T-helper 2 cell (primary cell): ENCODE results near the gene GRIN2D.
"Not testable (repeated sequence)": the region's sequence is repeated elsewhere in the genome, so short reads cannot be mapped to it uniquely, and the experiment has no call there.

Source experiments
- DNase-seq, 5 experiments: peaks; one replicate each; pipeline versions ENCODE4 v3.0.0 to v3.0.0-alpha.2; 2012 to 2022

The GRIN2D gene

GRCh38 chr19:48371771-48372170 lies 21.7 kb upstream of the GRIN2D start:
- DNase-seq, result not testable (repeated sequence)

DNA sequence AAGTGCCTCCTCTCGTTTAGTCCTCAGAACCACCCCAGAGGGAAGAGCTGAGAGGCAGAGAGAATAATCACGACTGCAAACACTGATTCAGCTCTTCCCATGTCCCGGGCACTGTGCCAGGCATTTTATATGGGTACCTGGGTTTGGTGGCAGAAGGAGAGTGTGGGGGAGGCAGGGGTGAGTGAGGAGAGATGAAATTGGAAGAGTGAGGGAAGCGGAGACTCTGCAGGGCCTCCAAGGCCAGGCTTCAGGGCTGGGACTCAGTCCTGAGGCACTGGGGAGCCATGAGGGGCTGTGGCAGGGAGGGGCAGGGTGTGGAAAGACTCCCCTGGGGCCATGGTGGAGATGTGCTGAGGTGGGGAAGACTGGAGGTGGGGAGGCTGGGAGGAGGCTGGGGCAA lies 20.6 kb upstream of the GRIN2D start:
- DNase-seq, result no peak

- DNase-seq, result no peak
Measured at GRCh38 chr19:48373567-48373966, 19.9 kb upstream of the GRIN2D start.

DNA sequence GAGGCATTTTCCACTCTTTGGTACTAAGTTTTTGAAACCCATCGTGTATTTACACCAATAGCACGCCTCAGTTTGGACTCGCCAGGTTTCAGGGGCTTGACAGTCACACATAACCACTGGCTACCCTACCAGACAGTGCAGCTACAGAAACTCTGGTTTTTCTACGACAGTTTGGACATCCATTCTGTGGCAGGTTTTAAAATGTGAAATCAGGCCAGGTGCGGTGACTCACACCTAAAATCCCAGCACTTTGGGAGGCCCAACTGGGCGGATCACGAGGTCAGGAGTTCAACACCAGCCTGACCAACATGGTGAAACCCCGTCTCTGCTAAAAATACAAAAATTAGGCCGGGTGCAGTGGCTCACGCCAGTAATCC lies 15.3 kb upstream of the GRIN2D start:
- no peak for DNase-seq

DNA sequence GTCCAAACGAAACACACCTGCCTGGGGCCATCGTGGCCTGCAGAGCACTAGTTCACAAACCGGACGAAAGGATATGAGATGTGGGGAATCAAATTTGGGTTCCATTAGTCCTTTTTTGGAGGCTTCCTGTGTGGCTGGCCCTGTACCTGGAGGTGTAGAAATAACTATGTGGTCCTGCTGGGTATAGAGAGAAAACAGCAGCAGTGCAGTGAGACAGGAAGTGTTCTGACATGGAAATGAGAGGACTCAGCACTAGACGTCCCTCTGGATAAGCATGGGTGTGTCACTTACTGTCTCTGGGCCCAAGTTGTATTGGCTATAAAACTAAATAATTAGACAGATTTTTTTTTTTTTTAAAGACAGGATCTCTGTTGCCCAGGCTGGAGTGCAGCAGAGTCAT lies 14.4 kb upstream of the GRIN2D start:
- no peak for DNase-seq

DNA sequence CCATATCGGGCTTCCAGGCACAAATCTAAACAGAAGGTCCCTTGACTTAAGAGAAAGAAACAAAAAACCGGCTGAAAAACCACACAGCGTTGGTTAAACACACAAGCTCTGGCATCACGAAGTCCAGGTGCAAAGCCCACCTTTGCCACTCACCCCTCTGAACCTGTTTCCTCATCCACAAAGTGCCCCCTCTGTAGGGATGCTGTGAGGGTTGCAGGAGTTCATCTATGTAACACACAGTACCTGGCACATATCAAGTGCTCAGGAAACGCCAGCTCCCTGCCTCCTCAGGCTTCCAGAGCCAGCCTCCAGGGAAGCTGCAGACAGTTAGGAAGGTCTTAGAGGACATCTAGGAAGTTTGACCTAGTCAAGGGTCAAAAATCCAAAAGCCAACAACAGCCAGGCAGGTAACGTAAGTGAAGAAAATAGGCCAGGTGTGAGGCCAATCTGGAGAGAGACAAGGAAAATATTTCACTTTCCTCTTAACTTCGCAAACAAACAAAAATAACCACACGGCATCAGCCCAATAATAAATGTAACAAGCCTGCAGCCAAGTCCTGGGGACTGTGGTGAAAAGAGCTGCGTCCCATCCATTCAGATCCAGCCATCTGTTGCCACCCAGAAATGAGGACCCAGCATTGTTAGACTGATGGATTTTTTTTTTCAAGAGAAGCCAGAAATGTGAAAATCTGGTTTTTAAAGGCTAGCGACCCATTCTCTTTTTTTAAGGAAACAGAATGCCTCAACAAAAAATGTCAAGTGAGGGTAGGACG lies 12.1 kb upstream of the GRIN2D start:
- no peak for DNase-seq

DNA sequence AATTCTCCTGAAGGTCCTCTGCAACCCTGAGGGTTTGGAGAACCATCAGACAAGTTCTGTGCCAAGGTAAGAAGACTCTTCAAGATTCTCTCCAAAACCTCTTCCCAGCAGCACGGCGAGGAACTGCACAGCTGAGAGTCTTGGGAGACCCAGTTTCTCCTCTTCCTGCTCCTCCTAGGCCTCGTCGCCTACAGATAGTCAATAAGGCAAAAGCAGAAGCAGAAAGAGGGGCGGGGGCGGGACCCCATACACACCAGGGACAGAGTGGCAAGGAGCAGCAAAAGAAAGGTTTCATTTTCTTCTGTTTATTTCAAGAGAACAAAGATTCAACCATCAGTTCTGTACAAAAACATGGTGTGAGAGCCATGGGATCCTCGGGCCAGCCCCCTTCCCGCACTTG lies 11.2 kb upstream of the GRIN2D start:
- DNase-seq, result no peak

DNA sequence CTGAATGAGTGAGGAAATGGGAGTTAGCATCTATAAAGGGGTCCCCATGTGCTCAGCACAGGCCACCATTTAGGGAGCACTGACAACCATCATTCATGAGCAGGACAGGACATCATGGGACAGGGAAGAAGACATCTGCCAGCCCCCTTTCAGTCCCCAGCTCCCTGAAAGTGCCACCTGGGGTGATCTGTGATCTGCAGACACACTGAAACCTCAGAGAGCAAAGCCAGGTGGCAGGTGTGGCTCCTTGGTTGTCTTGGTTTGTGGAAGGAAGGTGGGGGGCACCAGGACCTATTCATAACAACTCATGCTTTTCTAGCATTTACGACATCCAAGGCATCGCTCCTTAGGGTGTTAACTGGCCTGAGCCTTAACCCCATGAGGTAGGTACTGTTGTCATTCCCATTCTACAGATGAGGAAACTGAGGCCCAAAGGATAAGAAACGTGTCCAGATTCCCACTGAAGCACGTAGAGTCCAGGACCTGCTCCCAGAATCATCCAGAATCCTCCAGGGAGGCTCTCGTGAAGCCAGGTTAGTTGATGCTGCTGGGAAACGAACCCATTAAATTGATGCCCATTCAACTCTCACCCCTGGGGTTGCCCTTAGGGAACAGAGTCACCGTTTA lies 7.9 kb upstream of the GRIN2D start:
- no peak for DNase-seq

- DNase-seq, result no peak
Measured at GRCh38 chr19:48386981-48387380, 6.5 kb upstream of the GRIN2D start.

GRCh38 chr19:48390188-48391099 lies 3.0 kb upstream of the GRIN2D start:
- peak; percentile 32 to 74 (median 38) for DNase-seq

GRCh38 chr19:48391100-48392005 lies 2.1 kb upstream of the GRIN2D start, which contains the start of gene KDELR1:
KDELR1 (minus strand) TSS chr19:48391551; CDS start chr19:48391358, 193 bp downstream.
- peak; percentile 56 to 68 (median 61) for DNase-seq

- DNase-seq, result not testable (repeated sequence)
Measured at GRCh38 chr19:48392006-48392344, 1.5 kb upstream of the GRIN2D start.

DNA sequence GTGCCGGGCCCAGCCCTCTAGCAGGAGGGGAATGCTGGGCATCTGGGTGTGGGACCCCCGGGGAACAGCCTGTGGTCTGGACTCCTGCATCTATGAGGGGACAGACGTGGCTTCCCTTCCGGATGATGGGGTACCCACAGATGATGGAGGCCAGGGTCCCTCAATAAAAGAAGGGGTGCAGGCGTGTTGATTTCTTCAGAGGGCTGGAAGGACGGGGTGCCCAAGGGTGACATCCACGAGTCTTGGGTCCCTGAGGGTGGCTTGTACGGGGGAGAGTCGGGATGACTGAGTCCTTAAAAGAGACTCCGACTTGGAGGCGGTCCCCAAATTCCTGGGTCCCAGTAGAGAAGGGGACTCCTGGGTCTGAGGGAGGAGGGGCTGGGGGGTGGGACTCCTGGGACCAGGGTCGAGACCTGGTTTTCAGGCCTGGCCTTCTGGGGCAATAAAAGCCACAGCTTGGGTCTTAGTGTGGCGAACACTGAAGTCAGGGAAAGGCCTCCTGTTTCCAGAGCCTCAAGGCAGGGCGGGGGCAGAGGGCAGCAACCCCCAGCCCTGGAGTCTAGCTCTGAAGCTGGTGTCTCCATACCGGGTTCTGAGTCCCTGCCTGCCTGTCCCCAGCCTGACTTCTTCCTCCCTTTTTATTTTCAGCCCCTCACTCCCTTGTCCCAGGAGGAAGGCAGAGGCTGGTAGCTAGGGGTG lies 459 bp upstream of the GRIN2D start:
- DNase-seq, result no peak

- DNase-seq, result no peak
Measured at GRCh38 chr19:48394331-48395169, 1.1 kb downstream of the GRIN2D start.

DNA sequence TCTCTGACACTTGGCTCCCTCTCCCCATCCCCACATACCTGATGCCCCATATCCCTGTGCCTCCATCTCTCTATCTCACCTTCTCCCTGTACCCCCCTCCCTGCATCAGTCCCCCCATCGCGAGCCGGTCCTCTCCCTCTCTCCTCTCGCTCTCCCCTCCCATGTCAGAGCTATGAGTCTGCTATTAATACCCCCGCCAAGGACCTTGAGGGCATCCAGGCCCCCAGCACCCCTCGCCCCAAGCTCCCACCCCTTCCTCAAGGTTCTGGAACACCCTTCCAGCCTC lies 1.6 kb downstream of the GRIN2D start:
- DNase-seq, result no peak

DNA sequence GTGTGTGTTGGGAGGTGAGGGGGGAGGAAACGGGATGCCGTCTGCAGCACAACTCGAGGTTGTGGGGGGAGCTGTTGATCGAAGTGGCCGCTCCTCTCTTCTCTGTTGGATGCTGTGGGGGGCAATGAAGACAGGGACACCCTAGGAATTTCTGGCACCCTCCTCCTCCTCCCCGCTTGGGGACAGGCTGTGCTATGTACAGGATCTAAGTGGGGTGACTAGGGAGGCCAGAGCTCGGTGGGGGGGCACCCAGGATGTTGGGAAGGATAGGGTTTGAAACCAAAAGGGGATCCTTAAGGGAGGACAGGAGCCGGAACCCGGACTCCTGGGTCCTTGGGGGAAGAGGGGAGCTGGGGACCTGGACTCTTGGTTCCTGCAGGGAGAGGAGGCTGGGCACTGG lies 2.0 kb downstream of the GRIN2D start:
- no peak for DNase-seq

DNA sequence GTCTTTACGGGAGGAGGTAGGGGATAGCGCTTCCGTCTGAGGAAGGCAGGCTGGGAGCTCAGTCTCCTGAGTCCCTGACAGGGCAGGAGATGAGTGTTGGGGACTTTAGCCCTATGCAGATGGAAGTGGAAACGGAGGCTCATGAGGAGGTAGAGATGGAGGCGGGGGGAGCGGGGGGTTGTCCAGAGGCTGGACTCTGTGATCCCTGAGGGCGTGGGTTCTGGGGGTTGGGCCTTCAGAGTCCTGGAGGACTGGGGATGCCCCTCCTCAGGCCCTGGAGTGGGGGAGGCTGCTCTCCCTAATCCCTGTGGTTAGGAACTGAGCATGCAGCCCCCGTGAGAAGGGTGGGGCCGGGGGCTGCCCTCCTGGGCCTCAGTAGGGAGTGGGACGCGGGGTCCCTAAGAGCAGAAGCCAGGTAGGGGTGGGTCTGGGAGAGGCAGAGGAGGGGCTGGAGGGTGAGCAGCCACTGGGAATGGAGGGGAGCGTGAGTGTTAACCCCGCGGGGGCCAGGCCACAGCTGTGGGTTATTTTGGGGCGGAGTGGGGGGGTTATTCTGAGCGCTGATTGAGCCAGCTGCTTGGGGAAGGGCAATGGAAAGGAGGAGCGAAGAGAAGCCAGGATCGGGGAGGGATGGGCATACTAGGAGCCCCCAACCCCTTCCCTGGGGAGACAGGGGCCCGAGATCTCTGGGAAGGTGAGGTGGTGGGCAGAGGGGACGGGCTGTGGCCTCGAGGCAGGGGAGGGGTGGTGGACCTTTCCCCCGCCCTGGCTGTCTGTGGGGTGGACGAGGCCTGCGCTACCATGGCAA lies 2.8 kb downstream of the GRIN2D start:
- DNase-seq, result no peak

GRCh38 chr19:48396824-48397176 lies 3.3 kb downstream of the GRIN2D start:
- no peak for DNase-seq

DNA sequence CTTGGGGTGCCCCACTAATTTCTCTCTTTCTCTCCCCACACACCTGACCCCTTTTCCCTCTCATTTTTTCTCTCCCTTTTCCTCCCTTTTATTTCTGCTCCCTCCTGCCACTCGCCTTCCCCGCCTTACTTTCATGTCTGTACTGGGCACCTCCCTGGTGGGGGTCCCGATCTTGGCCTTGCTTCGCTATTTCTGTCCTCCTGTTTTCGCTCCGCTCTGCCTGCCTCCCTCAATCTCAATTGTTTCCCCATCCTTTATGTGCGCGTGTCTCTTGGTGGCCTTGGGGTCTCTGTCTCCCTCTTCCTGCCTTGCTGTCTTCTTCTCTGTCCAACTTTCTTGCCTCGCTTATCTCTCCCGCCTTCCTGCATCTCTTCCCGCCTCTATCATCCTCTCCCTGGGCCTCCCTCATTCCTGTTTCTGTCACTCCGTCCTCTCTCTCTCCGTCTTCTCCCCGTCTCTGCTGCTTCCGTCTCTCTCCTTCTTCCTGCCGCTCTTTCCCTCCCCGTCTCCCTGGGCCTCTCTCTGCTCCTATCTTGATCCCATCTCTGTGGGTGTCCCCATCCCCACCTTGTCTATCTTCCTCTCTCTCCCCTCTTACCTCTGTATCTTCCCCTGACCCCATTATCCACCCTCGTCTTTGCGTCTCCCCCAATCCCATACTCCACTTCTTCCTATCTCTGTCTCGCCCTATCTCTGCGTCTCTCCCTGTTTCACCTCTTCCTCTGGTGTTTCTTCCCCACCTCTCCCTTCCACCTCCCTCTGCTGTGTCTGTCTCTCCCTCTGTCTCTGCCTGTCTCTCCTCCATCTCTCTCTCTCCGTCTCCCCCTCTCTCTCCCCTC lies 4.0 kb downstream of the GRIN2D start:
- DNase-seq, result no peak

DNA sequence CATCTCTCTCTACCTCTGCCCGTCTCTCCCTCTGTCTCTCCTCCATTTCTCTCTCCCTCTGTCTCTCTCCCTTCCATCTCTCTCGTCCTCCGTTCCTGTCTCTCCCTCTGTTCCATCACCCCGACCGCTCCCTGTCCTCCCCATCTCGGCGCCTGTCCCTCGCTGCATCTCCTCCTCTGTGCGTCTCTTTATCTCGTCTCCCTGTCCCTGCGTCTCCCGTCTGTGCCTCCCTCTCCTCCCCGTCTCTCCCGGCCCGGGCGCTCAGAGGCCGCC lies 4.6 kb downstream of the GRIN2D start:
- no peak for DNase-seq
